B cell (primary cell): ENCODE results near the gene EFHB.

Source experiments
- CTCF ChIP-seq: fragments of 200-600 bp; IDR thresholded peaks from one replicate; pipeline ENCODE4 v1.8.0; 2022; ENCODE audit warnings: antibody characterized with exemption, mild to moderate bottlenecking
- EZH2 ChIP-seq: IDR thresholded peaks from 2 replicates; pipeline ENCODE4 v1.6.1; 2012; ENCODE audit warnings: borderline replicate concordance, low read depth, mild to moderate bottlenecking, moderate library complexity, low read length; ENCODE audit not compliant: insufficient read depth, poor library complexity, severe bottlenecking

GRCh38 chr3:19954676-19955075 is 20.7 kb upstream of the EFHB start:
- TF ChIP-seq CTCF (no peak), EZH2 (no peak)
